ENCODE measurements around the gene TEX26. TPM values are rescaled to one million over a fixed set of nuclear protein-coding genes. Genes with fewer than 3 reads are reported as not detected.

Gene TEX26
- total and polyA plus RNA-seq, 2 of the 4 experiments (the other 2 are of a cell fraction): not detected

GRCh38 chr13:30976025-30976424 is 43.6 kb downstream of the TEX26 start:
- Histone ChIP-seq H4K91ac (ENCODE audit: insufficient read depth, low read depth, low read length) (peak overlapping the region; percentile 90), H3K79me1 (ENCODE audit: low read depth in 1 of 2, low read length in 2 of 2) (no peaks in the 10 kb centered on the region), H3K14ac (replicated peaks; ENCODE audit: low read depth, low read length) (peak overlapping the region; percentile 52; the same call in 1 of the 2 replicates), H3K4me1 (ENCODE audit: control insufficient read depth, insufficient read depth, low read length) (peaks cover 20% of the 10 kb centered on the region), H3K18ac (ENCODE audit: low read depth, low read length) (peak overlapping the region; percentile 81), H3K36me3 (ENCODE audit: control insufficient read depth, insufficient read depth, low read length) (no peaks in the 10 kb centered on the region), H2AK5ac (ENCODE audit: low read depth, low read length) (peak overlapping the region; percentile 86), H4K20me1 (ENCODE audit: insufficient read depth, low read length) (no peaks in the 10 kb centered on the region), H4K5ac (ENCODE audit: low read depth, low read length) (peak overlapping the region; percentile 84; the same call in 1 of the 2 replicates), H3K56ac (ENCODE audit: extremely low read depth, insufficient read depth, low read length) (no peak overlapping the region), H3K23ac (ENCODE audit: low read depth, low read length) (peak overlapping the region; percentile 34; the same call in 1 of the 2 replicates), H2BK5ac (ENCODE audit: low read depth, low read length, poor library complexity, severe bottlenecking) (no peak overlapping the region), H2AK9ac (replicated peaks; ENCODE audit: low read depth, low read length, poor library complexity) (no peak overlapping the region), H3K27ac (ENCODE audit: insufficient read depth, low read length) (peak overlapping the region; percentile 34; the same call in 1 of the 2 replicates), H3K9me3 (ENCODE audit: control insufficient read depth, insufficient read depth, low read length) (no peaks in the 10 kb centered on the region), H2BK15ac (ENCODE audit: low read depth, low read length) (peak overlapping the region; percentile 93), H2BK20ac (ENCODE audit: low read depth, low read length) (peak overlapping the region; percentile 95), H3K4ac (ENCODE audit: low read depth, low read length) (peak overlapping the region; percentile 73), H4K8ac (ENCODE audit: low read depth in 2 of 2, low read length in 2 of 2) (peak overlapping the region; percentile 46 to 49; a peak in 3 of 4 replicates), H3K27me3 (ENCODE audit: control insufficient read depth, insufficient read depth, low read length) (no peaks in the 10 kb centered on the region), H3K9me1 (ENCODE audit: insufficient read depth, low read length) (peaks cover 7% of the 10 kb centered on the region), H3K4me2 (ENCODE audit: low read depth, low read length) (no peak overlapping the region), H2BK120ac (ENCODE audit: low read depth, low read length) (peak overlapping the region; percentile 94), H2AFZ (replicated peaks; ENCODE audit: low read length, poor library complexity) (no peak overlapping the region), H3K4me3 (ENCODE audit: insufficient read depth, low read depth, low read length) (no peak overlapping the region), H3K9ac (ENCODE audit: low read depth, low read length) (no peak overlapping the region)
- in situ Hi-C loops (cut with MboI; ENCODE audit: low sequenced_read_pairs): no loop called here
- dilution Hi-C loops (cut with HindIII; ENCODE audit: low sequenced_read_pairs, unreplicated experiment): no loop called here
- ChIA-PET POLR2A (ENCODE audit: unreplicated experiment) (no interaction called here), CTCF (no interaction called here)
- no TSS peak for BruUV-seq (replicated peaks)
- ATAC-seq (ENCODE audit: low read depth) (no peak), DNase-seq (no peak)
- TF ChIP-seq, protein P1, sequence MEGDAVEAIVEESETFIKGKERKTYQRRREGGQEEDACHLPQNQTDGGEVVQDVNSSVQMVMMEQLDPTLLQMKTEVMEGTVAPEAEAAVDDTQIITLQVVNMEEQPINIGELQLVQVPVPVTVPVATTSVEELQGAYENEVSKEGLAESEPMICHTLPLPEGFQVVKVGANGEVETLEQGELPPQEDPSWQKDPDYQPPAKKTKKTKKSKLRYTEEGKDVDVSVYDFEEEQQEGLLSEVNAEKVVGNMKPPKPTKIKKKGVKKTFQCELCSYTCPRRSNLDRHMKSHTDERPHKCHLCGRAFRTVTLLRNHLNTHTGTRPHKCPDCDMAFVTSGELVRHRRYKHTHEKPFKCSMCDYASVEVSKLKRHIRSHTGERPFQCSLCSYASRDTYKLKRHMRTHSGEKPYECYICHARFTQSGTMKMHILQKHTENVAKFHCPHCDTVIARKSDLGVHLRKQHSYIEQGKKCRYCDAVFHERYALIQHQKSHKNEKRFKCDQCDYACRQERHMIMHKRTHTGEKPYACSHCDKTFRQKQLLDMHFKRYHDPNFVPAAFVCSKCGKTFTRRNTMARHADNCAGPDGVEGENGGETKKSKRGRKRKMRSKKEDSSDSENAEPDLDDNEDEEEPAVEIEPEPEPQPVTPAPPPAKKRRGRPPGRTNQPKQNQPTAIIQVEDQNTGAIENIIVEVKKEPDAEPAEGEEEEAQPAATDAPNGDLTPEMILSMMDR (conservative IDR thresholded peaks at IDR 0.05; ENCODE audit: low read depth, low read length): no peak
- TF ChIP-seq FOS (IDR thresholded peaks at IDR 0.05; ENCODE audit: low read depth, low read length): no peak
- no peak for TF ChIP-seq POLR2A (IDR thresholded peaks at IDR 0.05; ENCODE audit: low read depth, low read length)
- no peak for TF ChIP-seq RFX5 (IDR thresholded peaks at IDR 0.05; ENCODE audit: low read depth, low read length)
- TF ChIP-seq, protein P2, sequence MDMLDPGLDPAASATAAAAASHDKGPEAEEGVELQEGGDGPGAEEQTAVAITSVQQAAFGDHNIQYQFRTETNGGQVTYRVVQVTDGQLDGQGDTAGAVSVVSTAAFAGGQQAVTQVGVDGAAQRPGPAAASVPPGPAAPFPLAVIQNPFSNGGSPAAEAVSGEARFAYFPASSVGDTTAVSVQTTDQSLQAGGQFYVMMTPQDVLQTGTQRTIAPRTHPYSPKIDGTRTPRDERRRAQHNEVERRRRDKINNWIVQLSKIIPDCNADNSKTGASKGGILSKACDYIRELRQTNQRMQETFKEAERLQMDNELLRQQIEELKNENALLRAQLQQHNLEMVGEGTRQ (IDR thresholded peaks at IDR 0.05; ENCODE audit: low read depth, low read length): no peak
- TF ChIP-seq MAFK (IDR thresholded peaks at IDR 0.05; ENCODE audit: low read depth, low read length): no peak
- no peak for TF ChIP-seq RAD21 (IDR thresholded peaks at IDR 0.05; ENCODE audit: low read length)
- intact Hi-C loops (cut with micrococcal nuclease): loop anchor here (2.0 to 10.0 kb wide), 3 partner anchors 66 to 171 kb away; no protein-coding TSS in a partner anchor
- WGBS, 2 experiments (ENCODE audit: extremely low coverage in 2 of 2, insufficient read length in 1 of 2): no CpG with 5 or more reads among the region's 4 CpGs

All from IMR-90 (cell line).